Thyroid gland (tissue), 4 donors: ENCODE measurements around the gene LPCAT1. TPM values are rescaled to one million over a fixed set of nuclear protein-coding genes. Genes with fewer than 3 reads are reported as not detected.

ENCODE experiments used
- DNase-seq, 2 donors: peaks; one replicate each; pipeline ENCODE4 v3.0.0-alpha.2; 2019
- H3K27ac ChIP-seq, 3 donors: fragments of 200-600 bp; sonication (generic); 1 replicate in 2 of 3; 2 replicates in 1 of 3; pipeline ENCODE4 v1.5.1; 2016 to 2019; ENCODE audit warnings: mild to moderate bottlenecking in 1 of 3, moderate library complexity in 1 of 3
- H3K27me3 ChIP-seq: fragments of 200-600 bp; sonication (generic); one replicate; pipeline ENCODE4 v1.5.1; 2019
- H3K36me3 ChIP-seq, 2 donors: fragments of 200-600 bp; sonication (generic); one replicate each; pipeline ENCODE4 v1.5.1; 2016 to 2019
- H3K4me1 ChIP-seq, 2 donors: fragments of 200-600 bp; sonication (generic); one replicate each; pipeline ENCODE4 v1.5.1; 2017 to 2019
- H3K4me3 ChIP-seq, 3 donors: fragments of 200-600 bp; sonication (generic); replicated peaks in 1 of 3; 1 replicate in 2 of 3; 2 replicates in 1 of 3; pipeline ENCODE4 v1.5.1; 2016; ENCODE audit warnings: mild to moderate bottlenecking in 1 of 3
- H3K9me3 ChIP-seq: fragments of 200-600 bp; sonication (generic); one replicate; pipeline ENCODE4 v1.5.1; 2017
- CTCF ChIP-seq, 6 experiments: fragments of 200-600 bp in 3 of 6; fragments of 450-650 bp in 3 of 6; sonication (generic) in 3 of 6; IDR thresholded peaks; one replicate each; pipeline ENCODE4 v1.5.1; 2016 to 2019; ENCODE audit warnings: antibody characterized with exemption in 6 of 6, mild to moderate bottlenecking in 2 of 6, inconsistent platforms in 1 of 6, moderate library complexity in 1 of 6
- POLR2A ChIP-seq, 2 donors: fragments of 450-650 bp; IDR thresholded peaks; one replicate each; pipeline ENCODE4 v1.6.1; 2017; ENCODE audit warnings: antibody characterized with exemption in 2 of 2, mild to moderate bottlenecking in 2 of 2, moderate library complexity in 1 of 2
- WGBS, 2 donors: methylation state at CpG; one replicate each; pipeline ENCODE4 v1.1.5; 2017; 5-methylcytosine and 5-hydroxymethylcytosine counted together
- intact Hi-C: fragments of 100-400 bp; cut with DNase I; formaldehyde crosslinking; loops from one replicate; pipeline ENCODE4 v1.15.1; 2023
- total RNA-seq, 4 donors: library from RNA; depleted of rRNA; stranded (reverse); fragments of >200 nt; gene quantifications; one replicate each; pipeline ENCODE4 v1.2.3, GENCODE V29; 2016

Gene LPCAT1
- total RNA-seq, 4 donors from 2014 or later, result 30.9 to 35.7 (median 33.3) TPM

- H3K36me3 ChIP-seq, result no peaks in the 10 kb centered on the region
- no peak for TF ChIP-seq POLR2A (IDR thresholded peaks at IDR 0.05)
- TF ChIP-seq CTCF (IDR thresholded peaks at IDR 0.05), result no peak
- DNase-seq, result no peak
- H3K9me3 ChIP-seq, result no peaks in the 10 kb centered on the region
- H3K27me3 ChIP-seq, result no peaks in the 10 kb centered on the region
- H3K27ac ChIP-seq, result no peak overlapping the region
- H3K4me3 ChIP-seq, result no peak overlapping the region
- intact Hi-C loops, result no loop called here
- peaks cover 0 to 4% of the 10 kb centered on the region in 2 donors for H3K4me1 ChIP-seq
- WGBS, 2 donors, result 93 to 95% methylated on average over 17 of the region's 17 CpGs
Observed at GRCh38 chr5:1550287-1551076, 26.7 kb upstream of the LPCAT1 start.

- no peak overlapping the region for H3K27ac ChIP-seq
- DNase-seq, result no peak
- H3K4me3 ChIP-seq, result no peak overlapping the region
- intact Hi-C loops, result no loop called here
- no peaks in the 10 kb centered on the region for H3K36me3 ChIP-seq
- TF ChIP-seq POLR2A (IDR thresholded peaks at IDR 0.05) (no peak), CTCF (IDR thresholded peaks at IDR 0.05) (no peak)
- H3K27me3 ChIP-seq, result no peaks in the 10 kb centered on the region
- H3K4me1 ChIP-seq, result no peaks in the 10 kb centered on the region
- 79 to 93% methylated on average over 13 to 15 of the region's 16 CpGs for WGBS, 2 donors
- no peaks in the 10 kb centered on the region for H3K9me3 ChIP-seq
Observed at GRCh38 chr5:1549475-1550030, 25.8 kb upstream of the LPCAT1 start.

- WGBS, 2 donors, result 79 to 80% methylated on average over 33 of the region's 33 CpGs
- Histone ChIP-seq H3K9me3 (no peaks in the 10 kb centered on the region), H3K27me3 (no peaks in the 10 kb centered on the region), H3K4me1 (peaks cover 0 to 5% of the 10 kb centered on the region in 2 donors), H3K4me3 (no peak overlapping the region), H3K36me3 (no peaks in the 10 kb centered on the region), H3K27ac (no peak overlapping the region)
- intact Hi-C loops, result no loop called here
- no peak for TF ChIP-seq POLR2A (IDR thresholded peaks at IDR 0.05)
- TF ChIP-seq CTCF (IDR thresholded peaks at IDR 0.05), result no peak
- DNase-seq, result no peak
Observed at GRCh38 chr5:1548702-1549474, 25.1 kb upstream of the LPCAT1 start.

- Histone ChIP-seq H3K36me3 (no peaks in the 10 kb centered on the region), H3K4me3 (no peak overlapping the region), H3K27ac (no peak overlapping the region), H3K4me1 (peaks cover 0 to 8% of the 10 kb centered on the region in 2 donors), H3K9me3 (no peaks in the 10 kb centered on the region), H3K27me3 (no peaks in the 10 kb centered on the region)
- intact Hi-C loops, result no loop called here
- no peak for DNase-seq
- TF ChIP-seq POLR2A (IDR thresholded peaks at IDR 0.05) (no peak), CTCF (IDR thresholded peaks at IDR 0.05) (no peak)
- WGBS, 2 donors, result 96 to 97% methylated on average over 6 of the region's 6 CpGs
Observed at GRCh38 chr5:1547655-1548054, 23.9 kb upstream of the LPCAT1 start.
